HG03196 (cell line): ENCODE measurements around the gene NEK11.

ENCODE experiments used
- ATAC-seq: cut with Tn5 transposase; IDR thresholded peaks from one replicate; pipeline ENCODE4 v1.9.1; 2021; ENCODE audit not compliant: unreplicated experiment

The NEK11 gene

GRCh38 chr3:131396170-131396569 lies 369.5 kb downstream of the NEK11 start:
- no peak for ATAC-seq

- ATAC-seq = no peak
Observed at GRCh38 chr3:131397889-131398288, 371.2 kb downstream of the NEK11 start.
